ENCODE measurements around the gene AHSG. TPM values are rescaled to one million over a fixed set of nuclear protein-coding genes. Genes with fewer than 3 reads are reported as not detected.

The AHSG gene
- total and polyA plus RNA-seq, 2 experiments from 2014 or later, result 0.10 to 0.18 TPM

- H3K36me3 ChIP-seq (ENCODE audit: insufficient read depth), result no peaks in the 10 kb centered on the region
- H3K79me2 ChIP-seq (replicated peaks; ENCODE audit: insufficient read depth), result no peaks in the 10 kb centered on the region
- no peaks in the 10 kb centered on the region for H3K27me3 ChIP-seq (ENCODE audit: insufficient read depth)
- no peak overlapping the region for H2AFZ ChIP-seq
- Mint-ChIP-seq H3K27me3 (ENCODE audit: insufficient read depth, low read depth, poor library complexity) (peaks cover 5% of the 10 kb centered on the region), H3K36me3 (ENCODE audit: low read depth) (no peaks in the 10 kb centered on the region), H3K4me1 (peaks cover 32% of the 10 kb centered on the region), H3K4me3 (no peak overlapping the region), H3K27ac (no peak overlapping the region), H3K9me3 (no peaks in the 10 kb centered on the region; the same call in 2 of the 3 replicates)
- DNase-seq (ENCODE audit: low spot score), result no peak
- no peaks in the 10 kb centered on the region for H4K20me1 ChIP-seq (replicated peaks; ENCODE audit: insufficient read depth)
- H3F3A ChIP-seq (replicated peaks; ENCODE audit: low read depth), result no peaks in the 10 kb centered on the region
- TF ChIP-seq EZH2phosphoT487 (IDR thresholded peaks at IDR 0.05; ENCODE audit: unreplicated experiment) (no peak), ZNF462 (CRISPR knock-in tag; IDR thresholded peaks at IDR 0.05) (no peak), ZNF114 (CRISPR knock-in tag; IDR thresholded peaks at IDR 0.05) (no peak), CTCF (conservative IDR thresholded peaks at IDR 0.05; ENCODE audit: low read depth in 2 of 2) (no peak), STAT1 (IDR thresholded peaks at IDR 0.05; ENCODE audit: unreplicated experiment) (no peak), ETS1 (IDR thresholded peaks at IDR 0.05) (no peak), CREB1 (CRISPR knock-in tag; IDR thresholded peaks at IDR 0.05; ENCODE audit: low read depth) (no peak), EZH2 (IDR thresholded peaks at IDR 0.05; ENCODE audit: low read depth, unreplicated experiment) (no peak), POLR2AphosphoS5 (IDR thresholded peaks at IDR 0.05; ENCODE audit: low read depth) (no peak), JUNB (IDR thresholded peaks at IDR 0.05; ENCODE audit: unreplicated experiment) (no peak), ZNF331 (CRISPR knock-in tag; IDR thresholded peaks at IDR 0.05; ENCODE audit: low read depth) (no peak), NANOG (IDR thresholded peaks at IDR 0.05; ENCODE audit: borderline replicate concordance) (no peak)
- no peak for ATAC-seq
- no peak overlapping the region for H3K4me2 ChIP-seq
- H3K4me3 ChIP-seq, result no peak overlapping the region
- peaks cover 17% of the 10 kb centered on the region for H3K9me2 ChIP-seq (ENCODE audit: insufficient read depth)
- H3K27ac ChIP-seq (ENCODE audit: low read depth), result no peak overlapping the region
- H3K4me1 ChIP-seq (ENCODE audit: insufficient read depth), result peaks cover 31% of the 10 kb centered on the region
Measured at GRCh38 chr3:186668426-186668825, 55.6 kb downstream of the AHSG start.
